Measurements from ENCODE around the gene MED23. TPM values are rescaled to one million over a fixed set of nuclear protein-coding genes. Genes with fewer than 3 reads are reported as not detected.

MED23 gene
- 37.7 TPM for total RNA-seq

DNA sequence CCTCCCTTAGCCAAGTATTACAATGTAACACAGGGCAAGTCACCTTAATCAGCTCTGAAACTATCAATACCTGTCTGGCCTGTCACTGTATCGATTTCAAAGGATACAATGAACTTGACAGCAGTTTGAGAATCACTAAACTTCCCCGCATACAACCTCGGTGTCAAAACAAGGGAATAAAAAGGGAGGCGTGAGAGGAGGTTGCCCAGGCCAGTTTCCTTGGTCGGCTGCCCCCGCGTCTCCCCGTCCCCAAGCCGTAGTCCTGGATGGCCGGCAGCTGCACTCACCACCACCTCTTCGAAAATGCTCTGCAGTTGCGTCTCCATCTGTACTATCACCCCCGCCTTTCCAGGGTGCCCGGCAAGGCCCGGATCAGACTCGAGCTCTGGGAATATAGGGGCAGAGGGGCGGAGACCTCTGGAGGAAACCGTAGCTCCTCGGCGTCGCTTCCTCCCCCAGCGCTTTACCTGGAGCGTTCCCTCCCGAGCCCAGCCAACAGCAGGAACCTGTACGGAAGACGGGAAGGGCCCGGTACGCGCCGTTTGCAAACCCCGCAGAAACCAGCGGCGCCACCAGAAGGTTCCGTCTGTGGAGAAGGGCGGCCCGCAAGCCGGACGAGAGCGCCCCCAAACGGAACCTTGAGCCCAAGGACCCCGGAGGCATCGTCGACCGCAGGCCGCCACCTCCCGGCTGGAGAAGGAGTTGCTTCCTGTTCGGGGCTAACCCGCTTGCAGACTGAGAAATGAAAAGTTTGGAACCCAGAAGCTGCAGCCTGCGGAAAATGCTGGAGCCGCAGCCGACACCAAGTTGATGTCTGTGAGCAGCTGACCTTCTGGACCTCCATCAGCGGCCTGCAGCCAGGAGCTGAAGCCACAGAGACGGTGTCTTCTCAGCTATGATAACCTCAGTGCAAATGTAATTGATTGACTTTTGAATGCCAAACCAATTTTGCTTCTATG, at the start of gene MED23:
TSS of gene MED23 (minus strand) at position 519 of the 959 bp plus-strand sequence. CDS start at position 326, 193 bp downstream.
- DNase-seq (ENCODE audit: low spot score): peak; percentile 97

- DNase-seq (ENCODE audit: low spot score): no peak
Observed at GRCh38 chr6:131673184-131673583, 45.1 kb upstream of the MED23 start.

DNA sequence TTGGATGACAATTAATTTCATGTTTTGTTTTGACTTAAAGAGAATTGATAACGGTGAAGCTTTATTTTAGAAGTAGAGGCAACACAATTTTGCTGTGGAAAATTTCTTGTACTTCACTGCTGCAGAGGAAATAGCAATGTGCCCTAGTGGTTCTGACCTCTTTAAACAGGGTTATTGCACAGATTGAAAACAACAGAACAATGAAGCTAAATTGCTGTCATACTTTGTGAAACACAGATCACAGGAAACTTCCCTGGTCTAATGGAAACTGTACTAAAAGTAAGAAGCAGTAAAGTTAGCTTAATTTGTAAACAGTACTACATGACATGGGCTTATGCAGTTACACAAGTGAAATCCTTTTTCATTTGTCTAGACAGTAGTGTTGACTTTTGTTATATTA, 41.8 kb upstream of the MED23 start:
- no peak for DNase-seq (ENCODE audit: low spot score)

DNA sequence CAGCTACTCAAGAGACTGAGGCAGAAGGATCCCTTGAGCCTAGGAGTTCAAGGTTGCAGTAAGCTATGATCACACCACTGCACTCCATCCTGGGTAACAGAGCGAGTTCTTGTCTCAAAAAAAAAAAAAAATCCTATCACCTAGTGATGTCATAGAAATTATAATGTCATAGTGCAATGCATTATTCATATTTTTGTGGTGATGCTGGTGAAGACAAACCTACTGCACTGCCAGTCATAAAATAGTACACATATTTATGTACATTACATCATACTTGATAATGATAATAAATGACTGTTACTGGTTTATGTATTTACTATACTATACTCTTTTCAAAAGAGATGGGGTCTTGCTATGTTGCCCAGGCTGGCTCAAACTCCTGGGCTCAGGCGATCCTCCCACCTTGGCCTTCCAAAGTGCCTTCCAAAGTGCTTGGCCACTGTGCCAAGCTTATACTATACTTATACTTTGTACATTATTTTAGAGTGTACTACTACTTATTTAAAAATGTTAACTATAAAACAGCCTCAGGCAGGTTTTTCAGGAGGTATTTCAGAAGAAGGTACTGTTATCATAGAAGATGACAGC, 35.6 kb upstream of the MED23 start:
- DNase-seq (ENCODE audit: low spot score): no peak

DNA sequence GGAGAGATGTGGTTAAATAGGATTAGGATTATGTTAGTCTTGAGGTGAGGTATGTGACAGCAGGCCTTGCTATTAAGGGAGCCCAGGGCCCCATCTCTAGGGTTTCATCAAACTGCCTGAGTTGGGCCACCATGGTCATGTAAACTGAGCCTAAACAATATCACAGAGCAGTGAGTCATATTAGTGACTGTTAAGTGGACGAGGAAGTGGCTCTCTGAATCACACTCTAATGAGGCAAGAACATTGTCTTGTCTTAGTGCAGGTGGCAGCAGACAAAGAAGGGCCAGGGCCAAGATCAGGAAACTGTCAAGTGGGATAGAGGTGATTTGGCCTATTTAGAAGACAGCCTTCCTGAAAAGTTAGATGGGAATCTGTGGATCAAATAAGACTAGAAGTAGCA, 32.2 kb upstream of the MED23 start:
- DNase-seq (ENCODE audit: low spot score): no peak

- DNase-seq (ENCODE audit: low spot score): no peak
Observed at GRCh38 chr6:131658287-131658686, 30.2 kb upstream of the MED23 start.

DNA sequence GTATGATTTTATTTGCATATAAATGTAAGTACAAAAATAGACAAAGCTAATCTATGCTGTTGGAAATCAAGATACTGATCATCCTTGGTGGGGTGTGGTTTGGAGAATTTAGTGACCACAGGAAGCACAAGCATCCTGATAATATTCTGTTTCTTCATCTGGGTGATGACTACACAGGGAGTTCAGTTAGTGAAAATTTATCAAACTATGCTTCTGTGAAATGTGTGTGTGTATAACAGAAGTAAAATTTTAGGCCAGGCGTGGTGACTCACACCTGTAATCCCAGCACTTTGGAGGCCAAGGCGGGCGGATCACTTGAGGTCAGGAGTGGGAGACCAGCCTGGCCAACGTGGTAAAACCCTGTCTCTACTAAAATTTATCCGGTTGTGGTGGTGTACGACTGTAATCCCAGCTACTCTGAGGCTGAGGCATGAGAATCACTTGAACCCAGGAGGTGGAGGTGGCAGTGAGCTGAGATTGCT, 29.6 kb upstream of the MED23 start:
- no peak for DNase-seq (ENCODE audit: low spot score)

- no peak for DNase-seq (ENCODE audit: low spot score)
Observed at GRCh38 chr6:131657222-131657621, 29.2 kb upstream of the MED23 start.

GRCh38 chr6:131656667-131657066, 28.6 kb upstream of the MED23 start:
- no peak for DNase-seq (ENCODE audit: low spot score)

GRCh38 chr6:131655951-131656350, 27.9 kb upstream of the MED23 start:
- no peak for DNase-seq (ENCODE audit: low spot score)

DNA sequence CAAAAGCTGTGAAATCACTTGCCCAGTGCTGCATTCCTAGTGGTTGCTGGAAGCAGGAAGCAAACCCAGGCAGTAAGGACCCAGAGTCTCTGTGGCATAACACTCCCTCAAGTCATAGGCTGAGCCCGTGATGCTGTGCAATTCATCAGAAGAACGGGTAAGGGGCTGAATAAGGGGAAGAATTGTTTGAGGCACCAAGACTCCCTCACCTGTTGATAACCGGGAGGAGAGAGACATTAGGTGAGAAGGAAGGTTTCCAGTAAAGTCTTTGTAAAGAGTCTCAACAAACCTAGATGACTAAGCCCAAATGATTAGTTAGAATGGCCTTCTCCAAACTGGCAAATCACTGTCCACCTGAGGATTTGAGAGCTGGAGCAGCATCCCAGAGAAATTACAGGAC, 27.3 kb upstream of the MED23 start:
- DNase-seq (ENCODE audit: low spot score): no peak

- DNase-seq (ENCODE audit: low spot score): no peak
Observed at GRCh38 chr6:131654326-131654725, 26.3 kb upstream of the MED23 start.

GRCh38 chr6:131652472-131652871, 24.4 kb upstream of the MED23 start:
- no peak for DNase-seq (ENCODE audit: low spot score)

GRCh38 chr6:131651782-131652181, 23.7 kb upstream of the MED23 start:
- no peak for DNase-seq (ENCODE audit: low spot score)

- DNase-seq (ENCODE audit: low spot score): no peak
Observed at GRCh38 chr6:131646249-131646670, 18.2 kb upstream of the MED23 start.

DNA sequence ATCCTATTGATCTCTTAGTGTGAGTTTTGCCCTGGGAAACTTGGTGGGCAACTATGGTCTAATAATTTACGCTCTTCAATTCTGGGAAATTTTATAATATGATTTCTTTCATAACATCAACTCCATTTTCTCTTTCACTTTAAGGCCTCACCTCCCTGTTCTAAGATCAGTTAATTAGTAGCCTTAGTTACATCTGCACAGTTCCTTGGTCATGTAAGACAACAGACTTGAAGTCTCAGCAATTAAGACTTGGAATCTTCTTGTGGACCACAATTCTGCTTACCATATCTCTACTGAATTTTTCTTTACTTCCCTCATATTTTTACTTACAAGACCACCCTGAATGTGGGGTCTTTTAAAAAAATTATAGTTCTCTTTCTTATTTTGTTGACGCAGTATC, 17.8 kb upstream of the MED23 start:
- DNase-seq (ENCODE audit: low spot score): no peak

DNA sequence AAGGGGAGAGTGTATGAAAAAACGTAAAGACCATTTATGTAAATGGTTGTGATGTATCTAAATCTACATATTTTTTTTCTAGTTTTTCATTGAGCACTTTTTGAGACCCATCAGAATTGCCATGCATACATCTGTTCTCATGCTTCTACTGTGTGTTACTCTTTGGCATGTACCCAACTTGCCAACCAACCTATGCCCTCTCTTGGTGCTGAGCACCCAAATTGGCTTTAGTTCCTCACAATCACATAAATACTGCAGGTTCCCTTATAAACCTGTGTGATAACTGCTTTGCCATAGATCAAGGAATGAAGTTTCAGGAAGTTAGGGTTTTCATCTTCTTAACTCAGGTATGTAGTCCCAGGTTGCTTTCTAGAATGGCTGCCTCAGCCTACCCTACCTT, 16.9 kb upstream of the MED23 start:
- no peak for DNase-seq (ENCODE audit: low spot score)

- no peak for DNase-seq (ENCODE audit: low spot score)
Observed at GRCh38 chr6:131643855-131644460, 15.9 kb upstream of the MED23 start.

DNA sequence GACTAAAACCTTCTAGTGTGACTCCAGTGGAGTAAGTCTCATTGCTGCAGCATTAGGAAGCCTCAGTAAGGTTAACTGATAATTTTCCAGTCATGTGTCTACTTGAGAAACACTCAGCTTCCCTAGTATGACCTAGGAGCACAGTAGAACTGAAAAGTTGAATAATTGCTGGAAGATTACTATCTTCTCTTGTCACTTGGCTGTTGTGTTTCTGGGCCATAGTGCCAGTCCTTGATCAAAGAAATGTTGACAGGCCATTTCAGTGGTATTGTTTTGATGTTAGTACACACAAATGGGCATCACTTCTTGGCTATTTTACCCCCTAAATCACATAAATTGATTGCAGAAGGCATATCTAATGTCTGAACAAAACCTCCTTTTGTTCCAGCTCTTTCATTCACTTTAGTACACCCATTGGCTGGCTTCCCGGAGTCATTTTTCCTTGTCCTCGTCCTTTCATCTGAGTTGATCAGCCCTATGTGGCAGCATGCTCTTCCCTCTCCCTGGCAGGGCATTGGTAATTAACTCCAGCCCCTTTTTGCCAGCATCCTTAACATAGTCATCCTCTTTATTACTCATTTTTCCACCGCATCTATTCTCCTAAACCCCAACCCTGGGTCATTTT, 15.1 kb upstream of the MED23 start:
- DNase-seq (ENCODE audit: low spot score): no peak

DNA sequence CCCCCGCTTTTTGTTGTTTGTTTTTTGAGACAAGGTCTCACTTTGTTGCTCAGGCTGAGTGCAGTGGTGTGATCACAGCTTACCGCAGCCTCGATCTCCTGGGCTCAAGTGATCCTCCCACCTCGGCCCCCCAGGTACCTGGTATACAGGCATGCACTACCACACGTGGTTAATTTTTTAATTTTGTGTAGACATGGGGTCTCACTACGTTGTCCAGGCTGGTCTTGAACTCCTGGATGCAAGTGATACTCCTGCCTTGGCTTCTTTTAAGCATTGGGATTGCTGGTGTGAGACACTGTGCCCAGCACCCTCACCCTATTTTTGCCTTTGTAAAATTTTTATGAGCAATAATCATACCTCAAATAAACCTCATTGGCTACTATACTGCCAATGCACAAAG, 14.5 kb upstream of the MED23 start:
- no peak for DNase-seq (ENCODE audit: low spot score)

GRCh38 chr6:131641554-131641953, 13.5 kb upstream of the MED23 start:
- no peak for DNase-seq (ENCODE audit: low spot score)

GRCh38 chr6:131640576-131640975, 12.5 kb upstream of the MED23 start:
- no peak for DNase-seq (ENCODE audit: low spot score)
